ENCODE results near the gene FAM168A.

GRCh38 chr11:73394416-73395296, 203.3 kb downstream of the FAM168A start:
- TF ChIP-seq, protein P1, sequence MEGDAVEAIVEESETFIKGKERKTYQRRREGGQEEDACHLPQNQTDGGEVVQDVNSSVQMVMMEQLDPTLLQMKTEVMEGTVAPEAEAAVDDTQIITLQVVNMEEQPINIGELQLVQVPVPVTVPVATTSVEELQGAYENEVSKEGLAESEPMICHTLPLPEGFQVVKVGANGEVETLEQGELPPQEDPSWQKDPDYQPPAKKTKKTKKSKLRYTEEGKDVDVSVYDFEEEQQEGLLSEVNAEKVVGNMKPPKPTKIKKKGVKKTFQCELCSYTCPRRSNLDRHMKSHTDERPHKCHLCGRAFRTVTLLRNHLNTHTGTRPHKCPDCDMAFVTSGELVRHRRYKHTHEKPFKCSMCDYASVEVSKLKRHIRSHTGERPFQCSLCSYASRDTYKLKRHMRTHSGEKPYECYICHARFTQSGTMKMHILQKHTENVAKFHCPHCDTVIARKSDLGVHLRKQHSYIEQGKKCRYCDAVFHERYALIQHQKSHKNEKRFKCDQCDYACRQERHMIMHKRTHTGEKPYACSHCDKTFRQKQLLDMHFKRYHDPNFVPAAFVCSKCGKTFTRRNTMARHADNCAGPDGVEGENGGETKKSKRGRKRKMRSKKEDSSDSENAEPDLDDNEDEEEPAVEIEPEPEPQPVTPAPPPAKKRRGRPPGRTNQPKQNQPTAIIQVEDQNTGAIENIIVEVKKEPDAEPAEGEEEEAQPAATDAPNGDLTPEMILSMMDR (IDR thresholded peaks at IDR 0.05; ENCODE audit: low read length): no peak
- no peak for TF ChIP-seq EZH2phosphoT487 (IDR thresholded peaks at IDR 0.05; ENCODE audit: low read length)
